H9 (cell line): ENCODE measurements around the gene KCNG1. TPM values are rescaled to one million over a fixed set of nuclear protein-coding genes. Genes with fewer than 3 reads are reported as not detected.

ENCODE experiments used
- DNase-seq: peaks from one replicate; pipeline ENCODE4 v3.0.0-alpha.2; 2017
- H2AFZ ChIP-seq: one replicate; pipeline ENCODE4 v1.6.1; 2013; ENCODE audit warnings: mild to moderate bottlenecking, low read length, control low read depth, moderate library complexity
- H2AK5ac ChIP-seq: 2 replicates; pipeline ENCODE4 v1.6.1; 2013; ENCODE audit warnings: low read length, control low read depth, mixed read lengths; ENCODE audit not compliant: insufficient read length
- H2BK120ac ChIP-seq: one replicate; pipeline ENCODE4 v1.6.1; 2013; ENCODE audit warnings: low read depth, mild to moderate bottlenecking, low read length, control low read depth, inconsistent platforms; ENCODE audit not compliant: poor library complexity, severe bottlenecking
- H2BK12ac ChIP-seq: 2 replicates; pipeline ENCODE4 v1.6.1; 2013; ENCODE audit warnings: low read length, control low read depth, mixed read lengths, low read depth; ENCODE audit not compliant: insufficient read length
- H2BK15ac ChIP-seq: 2 replicates; pipeline ENCODE4 v1.6.1; 2013; ENCODE audit warnings: low read depth, low read length, control low read depth
- H2BK20ac ChIP-seq: one replicate; pipeline ENCODE4 v1.6.1; 2013; ENCODE audit warnings: low read depth, mild to moderate bottlenecking, low read length, control low read depth, inconsistent platforms; ENCODE audit not compliant: poor library complexity, severe bottlenecking
- H2BK5ac ChIP-seq: 2 replicates; pipeline ENCODE4 v1.6.1; 2013; ENCODE audit warnings: low read length, control low read depth, mixed read lengths; ENCODE audit not compliant: insufficient read length
- H3K14ac ChIP-seq: 2 replicates; pipeline ENCODE4 v1.6.1; 2013; ENCODE audit warnings: low read length, control low read depth; ENCODE audit not compliant: insufficient read depth
- H3K18ac ChIP-seq: 2 replicates; pipeline ENCODE4 v1.6.1; 2013; ENCODE audit warnings: low read depth, mild to moderate bottlenecking, mixed read lengths, low read length, control low read depth; ENCODE audit not compliant: insufficient read length
- H3K23ac ChIP-seq: 2 replicates; pipeline ENCODE4 v1.6.1; 2013; ENCODE audit warnings: low read length, control low read depth, mixed read lengths, low read depth; ENCODE audit not compliant: insufficient read length
- H3K23me2 ChIP-seq: 2 replicates; pipeline ENCODE4 v1.6.1; 2013; ENCODE audit warnings: low read depth, mild to moderate bottlenecking, mixed read lengths, low read length, control low read depth; ENCODE audit not compliant: insufficient read length, poor library complexity, severe bottlenecking
- H3K27ac ChIP-seq: 2 replicates; pipeline ENCODE4 v1.5.1; 2013; ENCODE audit warnings: low read length, control low read depth, mixed read lengths, low read depth; ENCODE audit not compliant: insufficient read length
- H3K27me3 ChIP-seq: 2 replicates; pipeline ENCODE4 v1.6.1; 2013; ENCODE audit warnings: low read length, control low read depth, inconsistent platforms; ENCODE audit not compliant: insufficient read depth
- H3K4ac ChIP-seq: 2 replicates; pipeline ENCODE4 v1.6.1; 2013; ENCODE audit warnings: low read depth, mild to moderate bottlenecking, control low read depth, inconsistent platforms, low read length, moderate library complexity
- H3K4me1 ChIP-seq: 2 replicates; pipeline ENCODE4 v1.6.1; 2013; ENCODE audit warnings: low read length, control low read depth, inconsistent platforms; ENCODE audit not compliant: insufficient read depth
- H3K4me2 ChIP-seq: 2 replicates; pipeline ENCODE4 v1.6.1; 2013; ENCODE audit warnings: low read length, control low read depth, mixed read lengths; ENCODE audit not compliant: insufficient read length, insufficient read depth
- H3K56ac ChIP-seq: 2 replicates; pipeline ENCODE4 v1.6.1; 2013; ENCODE audit warnings: low read depth, mild to moderate bottlenecking, mixed read lengths, low read length, control low read depth; ENCODE audit not compliant: insufficient read length
- H3K79me1 ChIP-seq: 2 replicates; pipeline ENCODE4 v1.6.1; 2013; ENCODE audit warnings: low read depth, mild to moderate bottlenecking, moderate library complexity, low read length, control low read depth, inconsistent platforms; ENCODE audit not compliant: insufficient read depth, poor library complexity, severe bottlenecking
- H3K79me2 ChIP-seq: 2 replicates; pipeline ENCODE4 v1.6.1; 2013; ENCODE audit warnings: low read length, control low read depth, inconsistent platforms; ENCODE audit not compliant: insufficient read depth
- H3K9ac ChIP-seq: 2 replicates; pipeline ENCODE4 v1.6.1; 2013; ENCODE audit warnings: low read length, control low read depth, mixed read lengths; ENCODE audit not compliant: insufficient read length; ENCODE audit errors: extremely low read depth
- H3K9me3 ChIP-seq: one replicate; pipeline ENCODE4 v1.6.1; 2013; ENCODE audit warnings: low read depth, low read length, inconsistent platforms; ENCODE audit not compliant: control insufficient read depth
- H3T11ph ChIP-seq: one replicate; pipeline ENCODE4 v1.6.1; 2013; ENCODE audit warnings: mild to moderate bottlenecking, low read length, control low read depth, inconsistent platforms
- H4K20me1 ChIP-seq: one replicate; pipeline ENCODE4 v1.6.1; 2013; ENCODE audit not compliant: control insufficient read depth, insufficient read length, insufficient read depth
- H4K5ac ChIP-seq: 2 replicates; pipeline ENCODE4 v1.6.1; 2013; ENCODE audit warnings: low read depth, mild to moderate bottlenecking, mixed read lengths, low read length, control low read depth; ENCODE audit not compliant: insufficient read length
- H4K8ac ChIP-seq: replicated peaks from 2 replicates; pipeline ENCODE4 v1.6.1; 2013; ENCODE audit warnings: low read length, control low read depth, mixed read lengths, low read depth; ENCODE audit not compliant: insufficient read length
- H4K91ac ChIP-seq: 2 replicates; pipeline ENCODE4 v1.6.1; 2013; ENCODE audit warnings: low read depth, mild to moderate bottlenecking, moderate library complexity, mixed read lengths, low read length, control low read depth; ENCODE audit not compliant: insufficient read length
- H3K27ac Mint-ChIP-seq, 3 experiments: 2 replicates in 2 of 3; 3 replicates in 1 of 3; pipeline ENCODE4 v1.8.0; 2020 to 2021; ENCODE audit warnings: mixed read lengths in 3 of 3, mild to moderate bottlenecking in 1 of 3, moderate library complexity in 1 of 3
- H3K27me3 Mint-ChIP-seq: 2 replicates; pipeline ENCODE4 v1.8.0; 2021; ENCODE audit warnings: low read depth, mild to moderate bottlenecking, moderate library complexity, mixed read lengths
- H3K36me3 Mint-ChIP-seq, 3 experiments: 2 replicates in 2 of 3; 3 replicates in 1 of 3; pipeline ENCODE4 v1.8.0; 2020 to 2021; ENCODE audit warnings: low read depth in 3 of 3, mixed read lengths in 3 of 3; ENCODE audit not compliant: insufficient read depth in 1 of 3
- H3K4me1 Mint-ChIP-seq, 2 experiments: 2 replicates each; pipeline ENCODE4 v1.8.0; 2020; ENCODE audit warnings: mixed read lengths in 2 of 2
- H3K4me3 Mint-ChIP-seq, 2 experiments: 2 replicates in 1 of 2; 3 replicates in 1 of 2; pipeline ENCODE4 v1.8.0; 2020 to 2021; ENCODE audit warnings: mild to moderate bottlenecking in 2 of 2, mixed read lengths in 2 of 2, moderate library complexity in 1 of 2
- H3K9me3 Mint-ChIP-seq, 2 experiments: 2 replicates in 1 of 2; 3 replicates in 1 of 2; pipeline ENCODE4 v1.8.0; 2020; ENCODE audit warnings: mild to moderate bottlenecking in 2 of 2, mixed read lengths in 2 of 2, moderate library complexity in 1 of 2
- WGBS: extraction: QIAGEN DNeasy Blood & Tissue Kit; methylation state at CpG from one replicate; pipeline ENCODE4 v1.1.7; 2013; ENCODE audit warnings: missing lambda C conversion rate, low lambda C conversion rate, mixed read lengths; ENCODE audit not compliant: insufficient read length; ENCODE audit errors: extremely low coverage; 5-methylcytosine and 5-hydroxymethylcytosine counted together
- total RNA-seq: library from RNA; stranded (reverse); gene quantifications from 2 replicates; pipeline ENCODE4 v1.2.1, GENCODE V29; 2021
- TF ChIP-seq, protein P1 (sequence below): fragments of 200-600 bp; sonication (generic); conservative IDR thresholded peaks from 3 replicates; pipeline ENCODE4 v1.8.0; 2021; ENCODE audit warnings: antibody characterized with exemption, mild to moderate bottlenecking

KCNG1 gene
- total RNA-seq, 1 experiment from 2014 or later: 13.2 TPM

DNA sequence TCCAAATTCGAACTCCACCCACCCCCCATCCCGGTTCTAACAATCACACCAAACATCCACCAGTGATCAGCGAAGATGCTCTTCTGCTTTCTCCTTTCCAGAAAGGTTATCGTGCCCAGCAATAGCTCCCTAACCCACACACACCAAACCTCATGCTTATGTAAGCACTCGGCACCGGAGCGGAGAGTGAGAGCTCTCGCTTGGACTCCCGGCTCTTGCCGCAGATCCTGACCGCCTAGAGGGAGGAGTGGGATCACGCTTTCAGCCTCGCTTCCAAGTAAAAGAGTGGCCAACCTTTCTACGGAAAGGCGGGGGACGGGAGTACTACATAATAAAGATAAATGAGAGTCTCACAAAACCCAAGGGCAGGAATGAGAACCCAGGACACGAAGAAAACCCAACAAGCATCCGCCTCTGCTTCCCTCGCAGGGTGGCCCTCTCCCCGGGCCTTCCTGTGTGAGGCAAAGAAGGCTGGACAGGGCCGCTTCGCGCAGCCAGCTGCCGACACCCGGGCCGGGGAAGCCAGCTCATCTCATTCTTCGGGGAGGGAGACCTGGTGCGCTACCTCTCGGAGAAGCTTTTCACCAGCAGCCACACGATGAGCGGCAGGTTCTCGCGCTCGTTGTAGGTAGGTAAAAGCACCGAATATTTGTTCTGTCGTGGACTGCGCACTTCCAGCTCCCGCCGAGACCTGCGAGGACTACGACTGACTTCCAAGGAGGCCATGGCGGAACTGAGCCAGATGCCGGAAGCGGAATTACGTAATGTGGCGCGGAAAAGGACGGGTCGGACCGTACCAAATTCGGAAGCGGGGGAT is 64.9 kb downstream of the KCNG1 start, which contains the start of gene DPM1:
Gene DPM1 (minus strand): TSS at position 735 of the 817 bp plus-strand sequence. CDS start 9 bp downstream, at position 726.
- peaks cover 10% of the 10 kb centered on the region for H3K23me2 ChIP-seq
- no CpG with 5 or more reads among the region's 52 CpGs for WGBS

More for the DNA sequence above, 64.9 kb downstream of the KCNG1 start, which contains the start of gene DPM1:
- Histone ChIP-seq H2AFZ (peak within 1 kb of the TSS; percentile 24), H3K79me1 (peaks cover 4% of the 10 kb centered on the region), H3K27me3 (no peaks in the 10 kb centered on the region), H3K9ac (peak within 1 kb of the TSS; percentile 98), H2AK5ac (no peak within 1 kb of the TSS), H2BK20ac (no peak within 1 kb of the TSS), H4K91ac (no peak within 1 kb of the TSS), H4K8ac (no peak within 1 kb of the TSS), H3K27ac (no peak within 1 kb of the TSS), H3K4me2 (peak within 1 kb of the TSS; percentile 94), H3K4ac (no peak within 1 kb of the TSS), H2BK12ac (no peak within 1 kb of the TSS), H2BK15ac (no peak within 1 kb of the TSS), H3K23ac (no peak within 1 kb of the TSS), H4K5ac (no peak within 1 kb of the TSS), H2BK5ac (peak within 1 kb of the TSS; percentile 69), H3K18ac (peak within 1 kb of the TSS; percentile 83), H3K79me2 (peaks cover 28% of the 10 kb centered on the region), H2BK120ac (no peak within 1 kb of the TSS), H3K9me3 (no peaks in the 10 kb centered on the region), H3T11ph (no peak within 1 kb of the TSS), H4K20me1 (no peaks in the 10 kb centered on the region), H3K56ac (no peak within 1 kb of the TSS), H3K14ac (peak within 1 kb of the TSS; percentile 76), H3K4me1 (peaks cover 2% of the 10 kb centered on the region; the same call in 1 of the 2 replicates)
- Mint-ChIP-seq H3K27ac (peak within 1 kb of the TSS; percentile 99 to 100 (median 100)), H3K36me3 (peaks cover 20 to 39% (median 37%) of the 10 kb centered on the region in 3 experiments; a peak in 6 of 7 replicates), H3K27me3 (no peaks in the 10 kb centered on the region), H3K9me3 (no peaks in the 10 kb centered on the region; a peak in 1 of 5 replicates), H3K4me3 (peak within 1 kb of the TSS; percentile 88 to 95), H3K4me1 (peaks cover 17 to 31% of the 10 kb centered on the region in 2 experiments)
- DNase-seq: peak; percentile 83
- TF ChIP-seq, protein P1, sequence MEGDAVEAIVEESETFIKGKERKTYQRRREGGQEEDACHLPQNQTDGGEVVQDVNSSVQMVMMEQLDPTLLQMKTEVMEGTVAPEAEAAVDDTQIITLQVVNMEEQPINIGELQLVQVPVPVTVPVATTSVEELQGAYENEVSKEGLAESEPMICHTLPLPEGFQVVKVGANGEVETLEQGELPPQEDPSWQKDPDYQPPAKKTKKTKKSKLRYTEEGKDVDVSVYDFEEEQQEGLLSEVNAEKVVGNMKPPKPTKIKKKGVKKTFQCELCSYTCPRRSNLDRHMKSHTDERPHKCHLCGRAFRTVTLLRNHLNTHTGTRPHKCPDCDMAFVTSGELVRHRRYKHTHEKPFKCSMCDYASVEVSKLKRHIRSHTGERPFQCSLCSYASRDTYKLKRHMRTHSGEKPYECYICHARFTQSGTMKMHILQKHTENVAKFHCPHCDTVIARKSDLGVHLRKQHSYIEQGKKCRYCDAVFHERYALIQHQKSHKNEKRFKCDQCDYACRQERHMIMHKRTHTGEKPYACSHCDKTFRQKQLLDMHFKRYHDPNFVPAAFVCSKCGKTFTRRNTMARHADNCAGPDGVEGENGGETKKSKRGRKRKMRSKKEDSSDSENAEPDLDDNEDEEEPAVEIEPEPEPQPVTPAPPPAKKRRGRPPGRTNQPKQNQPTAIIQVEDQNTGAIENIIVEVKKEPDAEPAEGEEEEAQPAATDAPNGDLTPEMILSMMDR: no peak
